AML-193 (cell line): ENCODE results near the gene TROAP.
"Not testable (repeated sequence)": the region's sequence is repeated elsewhere in the genome, so short reads cannot be mapped to it uniquely, and the experiment has no call there.

Experiments
- DNase-seq, 2 experiments: peaks; one replicate each; lab custom pipeline; 2025; lab: John Stamatoyannopoulos, UW

The TROAP gene

GRCh38 chr12:49295082-49295936 is 27.7 kb upstream of the TROAP start, which contains the start of gene PRPH:
Gene PRPH (plus strand): TSS chr12:49295147. CDS start chr12:49295201, 54 bp downstream.
- DNase-seq = no peak

- DNase-seq = no peak
Measured at GRCh38 chr12:49296034-49296835, 26.8 kb upstream of the TROAP start.

GRCh38 chr12:49296836-49297694 is 26.0 kb upstream of the TROAP start:
- DNase-seq = no peak

- DNase-seq = no peak
Measured at GRCh38 chr12:49297695-49298060, 25.4 kb upstream of the TROAP start.

GRCh38 chr12:49298160-49298559 is 24.9 kb upstream of the TROAP start:
- peak; percentile 19 to 24 for DNase-seq

GRCh38 chr12:49301760-49302159 is 21.3 kb upstream of the TROAP start:
- DNase-seq = no peak

- no peak for DNase-seq
Measured at GRCh38 chr12:49304161-49304560, 18.9 kb upstream of the TROAP start.

- peak; percentile 18 to 33 for DNase-seq
Measured at GRCh38 chr12:49305762-49306510, 17.1 kb upstream of the TROAP start.

- DNase-seq = no peak
Measured at GRCh38 chr12:49309386-49309785, 13.7 kb upstream of the TROAP start.

GRCh38 chr12:49310451-49311000 is 12.5 kb upstream of the TROAP start:
- DNase-seq = not testable (repeated sequence)

GRCh38 chr12:49314811-49315210 is 8.2 kb upstream of the TROAP start:
- DNase-seq = no peak

GRCh38 chr12:49317118-49317517 is 5.9 kb upstream of the TROAP start:
- not testable (repeated sequence) for DNase-seq

GRCh38 chr12:49320411-49321103 is 2.5 kb upstream of the TROAP start:
- not testable (repeated sequence) for DNase-seq

- DNase-seq = peak in 1 of 2 experiments; percentile 33
Measured at GRCh38 chr12:49322367-49322707, 718 bp upstream of the TROAP start.

- no peak for DNase-seq
Measured at GRCh38 chr12:49323524-49324097, 556 bp downstream of the TROAP start.

- DNase-seq = no peak
Measured at GRCh38 chr12:49325606-49326005, 2.6 kb downstream of the TROAP start.

- DNase-seq = no peak
Measured at GRCh38 chr12:49327368-49327767, 4.3 kb downstream of the TROAP start.

GRCh38 chr12:49327887-49328286 is 4.8 kb downstream of the TROAP start:
- no peak for DNase-seq

GRCh38 chr12:49328816-49329215 is 5.8 kb downstream of the TROAP start:
- DNase-seq = no peak

- DNase-seq = no peak
Measured at GRCh38 chr12:49330032-49330619, 7.1 kb downstream of the TROAP start.
